Hematopoietic multipotent progenitor cell treated with erythropoietin and hydrocortisone succinate and interleukin-3 and kit ligand, for 6 days (in vitro differentiated cells): Measurements from ENCODE around the gene TTC34.

Experiments used
- DNase-seq: peaks from one replicate; pipeline ENCODE4 v3.0.0-alpha.2; 2015

Gene TTC34

GRCh38 chr1:2601721-2602303 is 199.7 kb downstream of the TTC34 start:
- DNase-seq: no peak

- DNase-seq: no peak
Observed at GRCh38 chr1:2598329-2598931, 203.1 kb downstream of the TTC34 start.

GRCh38 chr1:2597441-2598328 is 203.8 kb downstream of the TTC34 start:
- no peak for DNase-seq

GRCh38 chr1:2596530-2597333 is 204.8 kb downstream of the TTC34 start:
- no peak for DNase-seq

- DNase-seq: no peak
Observed at GRCh38 chr1:2595812-2596529, 205.5 kb downstream of the TTC34 start.

GRCh38 chr1:2595261-2595811 is 206.2 kb downstream of the TTC34 start:
- DNase-seq: no peak

GRCh38 chr1:2594641-2595131 is 206.8 kb downstream of the TTC34 start:
- DNase-seq: no peak

GRCh38 chr1:2594001-2594640 is 207.4 kb downstream of the TTC34 start:
- no peak for DNase-seq

GRCh38 chr1:2593251-2593878 is 208.1 kb downstream of the TTC34 start:
- DNase-seq: no peak

GRCh38 chr1:2592672-2593071 is 208.8 kb downstream of the TTC34 start:
- no peak for DNase-seq

- DNase-seq: no peak
Observed at GRCh38 chr1:2591581-2592261, 209.8 kb downstream of the TTC34 start.

GRCh38 chr1:2591233-2591580 is 210.3 kb downstream of the TTC34 start:
- no peak for DNase-seq

GRCh38 chr1:2590233-2591141 is 211.0 kb downstream of the TTC34 start:
- no peak for DNase-seq

- DNase-seq: no peak
Observed at GRCh38 chr1:2589431-2590232, 211.9 kb downstream of the TTC34 start.

- no peak for DNase-seq
Observed at GRCh38 chr1:2588661-2589430, 212.6 kb downstream of the TTC34 start.

- no peak for DNase-seq
Observed at GRCh38 chr1:2587860-2588571, 213.5 kb downstream of the TTC34 start.
